Occipital lobe (tissue), 2 donors: Measurements from ENCODE around the gene CPSF4L. TPM values are rescaled to one million over a fixed set of nuclear protein-coding genes. Genes with fewer than 3 reads are reported as not detected.

Experiments
- DNase-seq: peaks from one replicate; lab custom pipeline; 2025; lab: John Stamatoyannopoulos, UW
- total RNA-seq: library from RNA; depleted of rRNA; stranded (reverse); fragments of >200 nt; gene quantifications from one replicate; pipeline ENCODE4 v1.2.3, GENCODE V29; 2014

Gene CPSF4L
- total RNA-seq, 1 donor from 2014 or later = not detected

- DNase-seq = no peak
Measured at GRCh38 chr17:73289549-73290254, 28.0 kb upstream of the CPSF4L start.

GRCh38 chr17:73288534-73289302, 27.0 kb upstream of the CPSF4L start:
- DNase-seq = no peak

- DNase-seq = no peak
Measured at GRCh38 chr17:73286863-73287296, 25.2 kb upstream of the CPSF4L start.

GRCh38 chr17:73285916-73286862, 24.5 kb upstream of the CPSF4L start:
- DNase-seq = no peak

GRCh38 chr17:73285603-73285908, 23.9 kb upstream of the CPSF4L start:
- DNase-seq = no peak

GRCh38 chr17:73284906-73285602, 23.4 kb upstream of the CPSF4L start:
- no peak for DNase-seq

GRCh38 chr17:73284354-73284753, 22.7 kb upstream of the CPSF4L start:
- DNase-seq = no peak

- DNase-seq = no peak
Measured at GRCh38 chr17:73283841-73284282, 22.2 kb upstream of the CPSF4L start.

- DNase-seq = no peak
Measured at GRCh38 chr17:73283250-73283649, 21.6 kb upstream of the CPSF4L start.

GRCh38 chr17:73282629-73283028, 20.9 kb upstream of the CPSF4L start:
- DNase-seq = no peak

GRCh38 chr17:73281928-73282327, 20.2 kb upstream of the CPSF4L start:
- DNase-seq = no peak

- DNase-seq = no peak
Measured at GRCh38 chr17:73280191-73280590, 18.5 kb upstream of the CPSF4L start.

- DNase-seq = no peak
Measured at GRCh38 chr17:73279704-73280103, 18.0 kb upstream of the CPSF4L start.

- no peak for DNase-seq
Measured at GRCh38 chr17:73278465-73279453, 17.1 kb upstream of the CPSF4L start.

- DNase-seq = no peak
Measured at GRCh38 chr17:73278049-73278464, 16.4 kb upstream of the CPSF4L start.

GRCh38 chr17:73274490-73274889, 12.8 kb upstream of the CPSF4L start:
- DNase-seq = no peak

- DNase-seq = no peak
Measured at GRCh38 chr17:73272906-73273218, 11.2 kb upstream of the CPSF4L start.

- DNase-seq = no peak
Measured at GRCh38 chr17:73271072-73271471, 9.4 kb upstream of the CPSF4L start.

- DNase-seq = no peak
Measured at GRCh38 chr17:73269791-73270190, 8.1 kb upstream of the CPSF4L start.

- DNase-seq = no peak
Measured at GRCh38 chr17:73269329-73269615, 7.6 kb upstream of the CPSF4L start.
